ENCODE data around the gene CBLN3. TPM values are rescaled to one million over a fixed set of nuclear protein-coding genes. Genes with fewer than 3 reads are reported as not detected.

The CBLN3 gene
- total RNA-seq, 1 donor from 2014 or later = 2.4 TPM

GRCh38 chr14:24387009-24387345, 42.5 kb downstream of the CBLN3 start:
- Mint-ChIP-seq H3K9me3 (peaks cover 5% of the 10 kb centered on the region), H3K4me1 (ENCODE audit: unreplicated experiment) (peaks cover 21% of the 10 kb centered on the region), H3K27ac (no peak overlapping the region), H3K27me3 (no peaks in the 10 kb centered on the region), H3K36me3 (no peaks in the 10 kb centered on the region), H3K4me3 (no peak overlapping the region)
- no peak for TF ChIP-seq CTCF (conservative IDR thresholded peaks at IDR 0.05)
- no peak for DNase-seq (ENCODE audit: extremely low spot score, unreplicated experiment)

- Mint-ChIP-seq H3K4me3 (no peak overlapping the region), H3K4me1 (ENCODE audit: unreplicated experiment) (peaks cover 20% of the 10 kb centered on the region), H3K9me3 (peaks cover 5% of the 10 kb centered on the region), H3K36me3 (no peaks in the 10 kb centered on the region), H3K27me3 (no peaks in the 10 kb centered on the region), H3K27ac (no peak overlapping the region)
- no peak for DNase-seq (ENCODE audit: extremely low spot score, unreplicated experiment)
- no peak for TF ChIP-seq CTCF (conservative IDR thresholded peaks at IDR 0.05)
Measured at GRCh38 chr14:24385524-24385923, 43.9 kb downstream of the CBLN3 start.

- no peak overlapping the region for H3K27ac Mint-ChIP-seq
- H3K4me1 Mint-ChIP-seq (ENCODE audit: unreplicated experiment) = peaks cover 27% of the 10 kb centered on the region
- no peaks in the 10 kb centered on the region for H3K27me3 Mint-ChIP-seq
- TF ChIP-seq CTCF (conservative IDR thresholded peaks at IDR 0.05) = no peak
- peaks cover 2% of the 10 kb centered on the region for H3K36me3 Mint-ChIP-seq
- DNase-seq (ENCODE audit: extremely low spot score, unreplicated experiment) = no peak
- H3K4me3 Mint-ChIP-seq = no peak overlapping the region
- H3K9me3 Mint-ChIP-seq = peaks cover 5% of the 10 kb centered on the region
Measured at GRCh38 chr14:24384169-24384568, 45.3 kb downstream of the CBLN3 start.

GRCh38 chr14:24382064-24382371, 47.5 kb downstream of the CBLN3 start:
- Mint-ChIP-seq H3K27ac (no peak overlapping the region), H3K4me3 (no peak overlapping the region), H3K36me3 (peaks cover 4% of the 10 kb centered on the region), H3K27me3 (no peaks in the 10 kb centered on the region), H3K9me3 (no peaks in the 10 kb centered on the region), H3K4me1 (ENCODE audit: unreplicated experiment) (peaks cover 30% of the 10 kb centered on the region)
- TF ChIP-seq CTCF (conservative IDR thresholded peaks at IDR 0.05) = no peak
- no peak for DNase-seq (ENCODE audit: extremely low spot score, unreplicated experiment)

- H3K4me1 Mint-ChIP-seq (ENCODE audit: unreplicated experiment) = peaks cover 32% of the 10 kb centered on the region
- peaks cover 4% of the 10 kb centered on the region for H3K36me3 Mint-ChIP-seq
- H3K27ac Mint-ChIP-seq = no peak overlapping the region
- no peak for DNase-seq (ENCODE audit: extremely low spot score, unreplicated experiment)
- TF ChIP-seq CTCF (conservative IDR thresholded peaks at IDR 0.05) = no peak
- no peak overlapping the region for H3K4me3 Mint-ChIP-seq
- no peaks in the 10 kb centered on the region for H3K27me3 Mint-ChIP-seq
- no peaks in the 10 kb centered on the region for H3K9me3 Mint-ChIP-seq
Measured at GRCh38 chr14:24381363-24382063, 48.0 kb downstream of the CBLN3 start.
